MM.1S (cell line): ENCODE results near the gene GLT8D1.
A peak's percentile ranks its signal among the peaks of the same experiment; 100 is the strongest.

Source experiments
- DNase-seq: peaks from one replicate; pipeline ENCODE4 v3.0.0-alpha.2; 2015
- H2AFZ ChIP-seq: fragments of 300-600 bp; sonication (generic); 2 replicates; pipeline ENCODE4 v1.6.0; 2016; ENCODE audit warnings: antibody characterized with exemption, low read length
- H3F3A ChIP-seq: fragments of 300-600 bp; sonication (generic); 2 replicates; pipeline ENCODE4 v1.6.1; 2016; ENCODE audit warnings: mild to moderate bottlenecking, antibody characterized with exemption, low read length, moderate library complexity, mixed read lengths; ENCODE audit not compliant: insufficient read depth
- H3K27ac ChIP-seq: fragments of 300-600 bp; sonication (generic); 2 replicates; pipeline ENCODE4 v1.5.1; 2016; ENCODE audit warnings: mild to moderate bottlenecking, low read length
- H3K27me3 ChIP-seq: fragments of 300-600 bp; sonication (generic); replicated peaks from 2 replicates; pipeline ENCODE4 v1.6.0; 2016; ENCODE audit warnings: low read length; ENCODE audit not compliant: insufficient read depth
- H3K36me3 ChIP-seq: fragments of 300-600 bp; sonication (generic); replicated peaks from 2 replicates; pipeline ENCODE4 v1.6.1; 2016; ENCODE audit warnings: mild to moderate bottlenecking, low read length, mixed read lengths; ENCODE audit not compliant: insufficient read depth
- H3K4me1 ChIP-seq: fragments of 300-600 bp; sonication (generic); 2 replicates; pipeline ENCODE4 v1.6.1; 2016; ENCODE audit warnings: low read length, mixed read lengths
- H3K4me2 ChIP-seq: fragments of 300-600 bp; sonication (generic); 2 replicates; pipeline ENCODE4 v1.6.0; 2016; ENCODE audit warnings: low read depth, low read length
- H3K4me3 ChIP-seq: fragments of 300-600 bp; sonication (generic); 2 replicates; pipeline ENCODE4 v1.5.1; 2016; ENCODE audit warnings: low read length, mixed read lengths
- H3K79me2 ChIP-seq: fragments of 300-600 bp; sonication (generic); 2 replicates; pipeline ENCODE4 v1.6.1; 2016; ENCODE audit warnings: mixed run types, low read length, mixed read lengths
- H3K9ac ChIP-seq: fragments of 300-600 bp; sonication (generic); 2 replicates; pipeline ENCODE4 v1.6.1; 2016; ENCODE audit warnings: low read length, mixed read lengths
- H3K9me2 ChIP-seq: fragments of 300-600 bp; sonication (generic); replicated peaks from 2 replicates; pipeline ENCODE4 v1.6.1; 2016; ENCODE audit warnings: mild to moderate bottlenecking, low read length, mixed read lengths; ENCODE audit not compliant: insufficient read depth
- H3K9me3 ChIP-seq: fragments of 300-600 bp; sonication (generic); replicated peaks from 2 replicates; pipeline ENCODE4 v1.6.1; 2016; ENCODE audit warnings: mild to moderate bottlenecking, low read length, mixed read lengths; ENCODE audit not compliant: insufficient read depth
- H4K20me1 ChIP-seq: fragments of 300-600 bp; sonication (generic); 2 replicates; pipeline ENCODE4 v1.6.1; 2016; ENCODE audit warnings: mild to moderate bottlenecking, low read length, moderate library complexity, mixed read lengths; ENCODE audit not compliant: insufficient read depth
- EZH2 ChIP-seq: fragments of 300-600 bp; sonication (generic); optimal IDR thresholded peaks from 2 replicates; pipeline ENCODE3; 2017; ENCODE audit warnings: low read depth, mild to moderate bottlenecking, antibody characterized with exemption, low read length, mixed read lengths
- EZH2phosphoT487 ChIP-seq: fragments of 300-600 bp; sonication (generic); IDR thresholded peaks from 2 replicates; pipeline ENCODE4 v1.6.1; 2018; ENCODE audit warnings: antibody characterized with exemption, low read length
- TF ChIP-seq, protein P1 (sequence below): fragments of 300-600 bp; sonication (generic); IDR thresholded peaks from 2 replicates; pipeline ENCODE4 v1.5.1; 2016; ENCODE audit warnings: antibody characterized with exemption, low read length, mixed read lengths

GLT8D1 gene

DNA sequence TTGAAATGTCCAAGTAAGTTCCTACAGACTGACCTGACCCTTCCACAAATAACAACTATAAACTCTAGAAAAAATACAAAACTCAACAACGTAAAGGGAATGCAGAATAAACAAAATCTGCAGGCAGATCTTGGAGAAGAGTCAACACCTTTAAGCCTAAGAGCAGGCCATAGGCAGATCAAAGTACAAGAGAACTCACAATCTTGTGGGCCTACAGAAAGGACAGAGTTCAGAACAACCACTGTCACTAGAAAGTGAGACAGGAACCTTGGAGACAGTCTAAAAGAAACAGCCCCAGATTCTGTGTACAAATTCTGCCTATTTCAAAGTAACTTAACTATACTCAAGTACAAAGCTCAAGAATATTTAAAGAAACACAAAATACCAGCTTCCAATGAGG lies 34.1 kb upstream of the GLT8D1 start:
- H3K27me3 ChIP-seq, result no peaks in the 10 kb centered on the region
- no peak overlapping the region for H3K27ac ChIP-seq
- no peak overlapping the region for H3K9ac ChIP-seq
- no peaks in the 10 kb centered on the region for H3K9me2 ChIP-seq
- H3K4me1 ChIP-seq, result no peaks in the 10 kb centered on the region
- no peak overlapping the region for H3K4me2 ChIP-seq
- H3K4me3 ChIP-seq, result no peak overlapping the region
- H2AFZ ChIP-seq, result no peak overlapping the region
- H3K9me3 ChIP-seq, result no peaks in the 10 kb centered on the region
- H4K20me1 ChIP-seq, result no peaks in the 10 kb centered on the region
- TF ChIP-seq EZH2phosphoT487 (no peak), EZH2 (no peak)
- TF ChIP-seq, protein P1, sequence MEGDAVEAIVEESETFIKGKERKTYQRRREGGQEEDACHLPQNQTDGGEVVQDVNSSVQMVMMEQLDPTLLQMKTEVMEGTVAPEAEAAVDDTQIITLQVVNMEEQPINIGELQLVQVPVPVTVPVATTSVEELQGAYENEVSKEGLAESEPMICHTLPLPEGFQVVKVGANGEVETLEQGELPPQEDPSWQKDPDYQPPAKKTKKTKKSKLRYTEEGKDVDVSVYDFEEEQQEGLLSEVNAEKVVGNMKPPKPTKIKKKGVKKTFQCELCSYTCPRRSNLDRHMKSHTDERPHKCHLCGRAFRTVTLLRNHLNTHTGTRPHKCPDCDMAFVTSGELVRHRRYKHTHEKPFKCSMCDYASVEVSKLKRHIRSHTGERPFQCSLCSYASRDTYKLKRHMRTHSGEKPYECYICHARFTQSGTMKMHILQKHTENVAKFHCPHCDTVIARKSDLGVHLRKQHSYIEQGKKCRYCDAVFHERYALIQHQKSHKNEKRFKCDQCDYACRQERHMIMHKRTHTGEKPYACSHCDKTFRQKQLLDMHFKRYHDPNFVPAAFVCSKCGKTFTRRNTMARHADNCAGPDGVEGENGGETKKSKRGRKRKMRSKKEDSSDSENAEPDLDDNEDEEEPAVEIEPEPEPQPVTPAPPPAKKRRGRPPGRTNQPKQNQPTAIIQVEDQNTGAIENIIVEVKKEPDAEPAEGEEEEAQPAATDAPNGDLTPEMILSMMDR, result no peak
- no peaks in the 10 kb centered on the region for H3F3A ChIP-seq
- H3K79me2 ChIP-seq, result no peaks in the 10 kb centered on the region
- no peaks in the 10 kb centered on the region; the same call in 1 of the 2 replicates for H3K36me3 ChIP-seq
- DNase-seq, result no peak

DNA sequence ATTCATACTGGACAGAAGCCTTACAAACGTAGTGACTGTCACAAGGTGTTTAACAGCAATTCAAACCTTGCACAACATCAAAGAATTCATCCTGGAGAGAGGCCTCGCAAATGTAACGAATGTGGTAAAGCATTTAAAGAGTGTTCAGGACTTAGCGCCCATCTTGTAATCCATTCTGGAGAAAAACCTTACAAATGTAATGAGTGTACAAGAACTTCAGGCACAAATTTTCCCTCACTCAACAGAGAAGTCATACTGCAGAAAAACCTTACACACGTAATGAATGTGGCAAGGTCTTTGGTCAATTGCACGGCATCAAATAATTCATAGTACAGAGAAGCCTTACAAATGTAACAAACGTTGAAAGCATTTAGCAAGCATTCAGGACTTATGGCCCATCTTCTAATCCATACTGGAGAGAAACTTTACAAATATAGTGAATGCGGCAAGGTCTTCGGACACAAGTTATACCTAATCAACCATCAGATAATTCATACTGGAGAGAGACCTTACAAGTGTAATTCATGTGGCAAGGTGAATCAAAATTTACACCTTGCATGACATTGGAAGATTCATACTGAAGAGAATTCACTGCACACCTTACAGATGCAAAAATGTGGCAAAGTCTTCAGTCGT lies 27.8 kb upstream of the GLT8D1 start:
- Histone ChIP-seq H2AFZ (no peak overlapping the region), H3K9me2 (no peaks in the 10 kb centered on the region), H3K4me3 (no peak overlapping the region), H3K36me3 (0 out of 2 replicates have a peak, but pooled peaks cover 4% of the 10 kb centered on the region), H3K79me2 (no peaks in the 10 kb centered on the region), H3K4me2 (no peak overlapping the region), H3K4me1 (peaks cover 21% of the 10 kb centered on the region), H3F3A (peaks cover 12% of the 10 kb centered on the region), H4K20me1 (no peaks in the 10 kb centered on the region), H3K9me3 (no peaks in the 10 kb centered on the region), H3K27ac (no peak overlapping the region), H3K27me3 (no peaks in the 10 kb centered on the region), H3K9ac (no peak overlapping the region)
- no peak for TF ChIP-seq EZH2
- TF ChIP-seq, protein P1, result no peak
- no peak for TF ChIP-seq EZH2phosphoT487
- DNase-seq, result no peak

DNA sequence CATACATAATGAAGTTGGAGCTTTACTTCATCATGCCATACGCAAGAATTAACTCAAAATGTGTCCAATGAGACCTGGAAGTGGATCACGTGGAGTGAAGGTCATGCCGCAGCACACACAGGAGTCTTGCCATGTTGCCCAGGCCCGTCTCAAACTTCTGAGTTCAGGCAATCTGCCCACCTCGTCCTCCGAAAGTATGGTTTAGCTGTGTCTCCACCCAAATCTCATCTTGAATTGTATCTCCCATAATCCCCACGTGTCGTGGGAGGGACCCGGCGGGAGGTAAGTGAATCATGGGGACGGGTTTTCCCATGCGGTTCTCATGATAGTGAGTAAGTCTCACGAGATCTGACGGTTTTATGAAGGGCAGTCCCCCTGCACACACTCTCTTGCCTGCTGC lies 26.0 kb upstream of the GLT8D1 start:
- Histone ChIP-seq H3K4me2 (no peak overlapping the region), H3K4me1 (peaks cover 21% of the 10 kb centered on the region), H3K27ac (peak overlapping the region; percentile 82; the same call in 1 of the 2 replicates)

More for the DNA sequence above, 26.0 kb upstream of the GLT8D1 start:
- TF ChIP-seq, protein P1, result no peak
- no peak for TF ChIP-seq EZH2
- TF ChIP-seq EZH2phosphoT487, result no peak
- H3K9ac ChIP-seq, result no peak overlapping the region
- no peak for DNase-seq
- H3K9me2 ChIP-seq, result no peaks in the 10 kb centered on the region
- no peaks in the 10 kb centered on the region for H3K9me3 ChIP-seq
- no peak overlapping the region for H3K4me3 ChIP-seq
- no peaks in the 10 kb centered on the region for H3K27me3 ChIP-seq
- H2AFZ ChIP-seq, result no peak overlapping the region
- no peaks in the 10 kb centered on the region for H4K20me1 ChIP-seq
- H3F3A ChIP-seq, result peaks cover 12% of the 10 kb centered on the region
- no peaks in the 10 kb centered on the region for H3K79me2 ChIP-seq
- 0 out of 2 replicates have a peak, but pooled peaks cover 4% of the 10 kb centered on the region for H3K36me3 ChIP-seq
